ENCODE results near the gene HACD3.

- TF ChIP-seq EZH2phosphoT487 (IDR thresholded peaks at IDR 0.05; ENCODE audit: insufficient read depth, low read depth) (no peak), EZH2 (IDR thresholded peaks at IDR 0.05; ENCODE audit: insufficient read depth, poor library complexity, severe bottlenecking) (no peak)
Observed at GRCh38 chr15:65576664-65577063, 46.4 kb downstream of the HACD3 start.
